DMS 273 (cell line): Measurements from ENCODE around the gene DEDD2.

Experiments
- DNase-seq: peaks from one replicate; lab custom pipeline; 2025; ENCODE audit not compliant: unreplicated experiment; lab: John Stamatoyannopoulos, UW

Gene DEDD2

GRCh38 chr19:42249149-42249750, 31.8 kb upstream of the DEDD2 start:
- no peak for DNase-seq

GRCh38 chr19:42248270-42249148, 31.0 kb upstream of the DEDD2 start:
- DNase-seq = no peak

DNA sequence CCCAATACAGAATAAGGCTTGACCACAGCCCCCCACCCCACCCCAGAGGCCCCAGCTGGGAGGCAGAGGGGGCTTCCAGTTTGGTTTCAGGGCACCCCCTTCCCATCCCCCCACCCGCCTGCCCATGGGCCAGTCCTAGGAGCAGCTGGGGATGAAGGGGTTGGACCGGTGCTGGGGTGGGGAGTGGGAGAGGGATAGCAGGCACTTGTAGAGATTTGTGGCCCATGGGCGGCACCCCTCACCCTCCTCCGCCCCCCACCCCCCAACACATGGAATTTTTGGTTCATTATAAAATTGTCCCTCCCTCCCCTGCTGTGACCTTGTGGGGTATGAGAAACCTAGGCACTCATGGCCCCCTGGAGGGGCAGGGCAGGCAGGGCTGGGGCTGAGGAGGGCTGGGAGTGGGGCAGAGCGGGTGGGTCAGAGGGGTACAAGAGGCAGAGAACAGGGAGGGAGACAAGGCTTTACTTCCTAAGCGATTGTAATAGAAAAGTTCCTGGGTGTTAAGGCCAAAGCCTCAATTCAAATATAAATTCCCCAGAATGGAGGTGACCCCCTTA, 30.2 kb upstream of the DEDD2 start:
- no peak for DNase-seq

- no peak for DNase-seq
These were observed 29.6 kb upstream of the DEDD2 start for GRCh38 chr19:42246922-42247639.

GRCh38 chr19:42246143-42246921, 28.9 kb upstream of the DEDD2 start:
- DNase-seq = peak; percentile 94

- no peak for DNase-seq
These were observed 27.8 kb upstream of the DEDD2 start for GRCh38 chr19:42245231-42245630.

- DNase-seq = peak; percentile 99
These were observed 27.1 kb upstream of the DEDD2 start for GRCh38 chr19:42244347-42245220.

DNA sequence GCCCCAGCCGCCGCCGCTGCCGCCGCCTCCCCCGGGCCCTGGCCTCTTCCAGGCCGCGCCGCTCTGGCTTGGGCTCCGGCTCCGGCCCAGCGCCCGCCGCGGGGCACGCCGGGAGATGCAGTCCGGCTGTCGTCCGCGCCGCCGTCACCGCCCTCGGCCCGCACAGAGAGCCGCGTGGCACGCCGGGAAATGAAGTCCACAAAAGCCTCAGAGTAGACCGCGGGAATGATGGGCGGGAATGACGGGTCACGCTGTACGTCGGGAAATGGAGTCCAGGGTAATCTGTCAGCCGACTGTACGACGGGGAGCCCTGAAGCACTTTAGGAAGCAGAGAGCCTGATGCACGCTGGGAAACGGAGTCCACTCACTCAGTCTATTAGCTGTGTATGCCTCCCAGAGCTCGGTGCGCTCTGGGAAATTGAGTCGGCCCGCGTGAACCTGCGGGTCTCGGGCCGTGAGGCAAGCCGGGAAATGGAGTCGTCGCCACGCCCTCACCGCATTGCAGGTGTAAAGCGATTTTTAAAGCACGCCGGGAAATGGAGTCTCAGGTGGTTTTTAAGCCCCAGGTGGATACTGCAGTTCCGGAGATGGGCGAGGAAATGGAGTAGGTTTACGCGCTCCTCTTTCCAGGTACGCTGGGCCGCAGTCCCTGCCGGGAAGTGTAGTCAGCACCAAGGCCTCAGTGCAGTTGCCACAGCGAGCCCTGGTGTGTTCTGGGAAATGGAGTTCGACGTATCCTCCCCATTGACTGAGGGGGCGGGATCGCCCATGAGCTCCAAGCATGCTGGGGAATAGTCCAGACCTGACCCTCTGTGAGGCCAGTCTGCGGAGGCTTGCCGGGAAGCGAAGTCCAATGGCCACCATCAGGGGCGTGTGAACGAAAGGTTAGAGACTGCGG, 25.3 kb upstream of the DEDD2 start, which contains the start of gene GSK3A:
Gene GSK3A (minus strand): TSS at position 91 of the 898 bp plus-strand sequence. CDS start 137 bp downstream, outside the sequence.
- DNase-seq = peak; percentile 100

- peak; percentile 65 for DNase-seq
These were observed 24.6 kb upstream of the DEDD2 start for GRCh38 chr19:42242069-42242511.

- no peak for DNase-seq
These were observed 23.8 kb upstream of the DEDD2 start for GRCh38 chr19:42241279-42241678.

- DNase-seq = no peak
These were observed 22.2 kb upstream of the DEDD2 start for GRCh38 chr19:42239544-42240220.

- DNase-seq = no peak
These were observed 17.7 kb upstream of the DEDD2 start for GRCh38 chr19:42235181-42235580.

- no peak for DNase-seq
These were observed 16.9 kb upstream of the DEDD2 start for GRCh38 chr19:42234364-42234763.

- DNase-seq = no peak
These were observed 16.3 kb upstream of the DEDD2 start for GRCh38 chr19:42233678-42234292.

- no peak for DNase-seq
These were observed 15.6 kb upstream of the DEDD2 start for GRCh38 chr19:42233106-42233505.

DNA sequence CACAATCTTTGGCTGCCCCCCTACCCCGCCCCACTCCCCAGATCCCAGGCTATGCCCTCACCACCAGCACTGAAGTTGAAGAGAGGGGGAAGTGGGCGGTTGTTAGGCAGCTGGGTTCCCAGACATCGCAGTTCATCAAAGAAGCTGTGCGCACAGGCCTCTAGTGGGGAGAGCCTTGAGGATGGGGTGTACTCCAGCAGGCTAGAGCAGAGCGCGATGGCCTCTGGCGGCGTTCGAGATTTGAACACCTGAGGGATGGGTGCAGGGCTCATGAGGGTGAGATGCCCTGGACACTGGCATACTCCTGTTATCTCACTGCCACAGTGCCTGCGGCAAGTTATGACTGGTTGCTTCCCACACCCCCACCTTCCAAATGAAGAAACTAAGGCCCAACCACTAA, 15.0 kb upstream of the DEDD2 start:
- no peak for DNase-seq

- no peak for DNase-seq
These were observed 13.1 kb upstream of the DEDD2 start for GRCh38 chr19:42230571-42230970.
